HUDEP-2 (cell line): ENCODE data around the gene CFAP221.
"Not testable (repeated sequence)": the region's sequence is repeated elsewhere in the genome, so short reads cannot be mapped to it uniquely, and the experiment has no call there.

Source experiments
- DNase-seq, 76 experiments: peaks; one replicate each; lab custom pipeline; 2025; ENCODE audit not compliant: unreplicated experiment in 76 of 76; lab: John Stamatoyannopoulos, UW

CFAP221 gene

GRCh38 chr2:119583291-119583690 lies 39.0 kb downstream of the CFAP221 start:
- DNase-seq: no peak

GRCh38 chr2:119584469-119584868 lies 40.2 kb downstream of the CFAP221 start:
- DNase-seq: no peak

GRCh38 chr2:119586085-119586484 lies 41.8 kb downstream of the CFAP221 start:
- DNase-seq: no peak

- no peak for DNase-seq
Observed at GRCh38 chr2:119590873-119591272, 46.6 kb downstream of the CFAP221 start.

- no peak for DNase-seq
Observed at GRCh38 chr2:119591523-119591922, 47.3 kb downstream of the CFAP221 start.

GRCh38 chr2:119592436-119592835 lies 48.2 kb downstream of the CFAP221 start:
- DNase-seq: no peak

GRCh38 chr2:119596638-119597037 lies 52.4 kb downstream of the CFAP221 start:
- no peak for DNase-seq

- no peak for DNase-seq
Observed at GRCh38 chr2:119598596-119599263, 54.5 kb downstream of the CFAP221 start.

GRCh38 chr2:119599384-119599783 lies 55.1 kb downstream of the CFAP221 start:
- DNase-seq: no peak

- no peak for DNase-seq
Observed at GRCh38 chr2:119605096-119605495, 60.8 kb downstream of the CFAP221 start.

GRCh38 chr2:119606674-119607073 lies 62.4 kb downstream of the CFAP221 start:
- no peak for DNase-seq

GRCh38 chr2:119608553-119608952 lies 64.3 kb downstream of the CFAP221 start:
- DNase-seq: no peak

GRCh38 chr2:119609337-119609736 lies 65.1 kb downstream of the CFAP221 start:
- no peak for DNase-seq

- DNase-seq: not testable (repeated sequence)
Observed at GRCh38 chr2:119614140-119614539, 69.9 kb downstream of the CFAP221 start.

GRCh38 chr2:119616421-119616820 lies 72.2 kb downstream of the CFAP221 start:
- DNase-seq: no peak

GRCh38 chr2:119617455-119617854 lies 73.2 kb downstream of the CFAP221 start:
- no peak for DNase-seq

GRCh38 chr2:119618725-119619124 lies 74.5 kb downstream of the CFAP221 start:
- not testable (repeated sequence) for DNase-seq

- DNase-seq: no peak
Observed at GRCh38 chr2:119625226-119625625, 81.0 kb downstream of the CFAP221 start.

GRCh38 chr2:119629323-119629825 lies 85.1 kb downstream of the CFAP221 start:
- DNase-seq: no peak

- DNase-seq: no peak
Observed at GRCh38 chr2:119630121-119630520, 85.9 kb downstream of the CFAP221 start.

GRCh38 chr2:119637371-119637770 lies 93.1 kb downstream of the CFAP221 start:
- DNase-seq: no peak

GRCh38 chr2:119638246-119638645 lies 94.0 kb downstream of the CFAP221 start:
- DNase-seq: no peak
